Activated naive CD8-positive, alpha-beta T cell (primary cell): Measurements from ENCODE around the gene GSDMA.

Experiments used
- H3K27ac Mint-ChIP-seq: one replicate; pipeline ENCODE4 v1.8.0; 2021; ENCODE audit warnings: mixed read lengths
- H3K27me3 Mint-ChIP-seq: one replicate; pipeline ENCODE4 v1.8.0; 2021; ENCODE audit warnings: mixed read lengths
- H3K36me3 Mint-ChIP-seq: one replicate; pipeline ENCODE4 v1.8.0; 2021; ENCODE audit warnings: mixed read lengths
- H3K4me1 Mint-ChIP-seq: one replicate; pipeline ENCODE4 v1.8.0; 2021; ENCODE audit warnings: low read depth, mixed read lengths
- H3K4me3 Mint-ChIP-seq: one replicate; pipeline ENCODE4 v1.8.0; 2021; ENCODE audit warnings: mild to moderate bottlenecking, mixed read lengths
- H3K9me3 Mint-ChIP-seq: one replicate; pipeline ENCODE4 v1.8.0; 2021; ENCODE audit warnings: low read depth, mixed read lengths

Gene GSDMA, protein sequence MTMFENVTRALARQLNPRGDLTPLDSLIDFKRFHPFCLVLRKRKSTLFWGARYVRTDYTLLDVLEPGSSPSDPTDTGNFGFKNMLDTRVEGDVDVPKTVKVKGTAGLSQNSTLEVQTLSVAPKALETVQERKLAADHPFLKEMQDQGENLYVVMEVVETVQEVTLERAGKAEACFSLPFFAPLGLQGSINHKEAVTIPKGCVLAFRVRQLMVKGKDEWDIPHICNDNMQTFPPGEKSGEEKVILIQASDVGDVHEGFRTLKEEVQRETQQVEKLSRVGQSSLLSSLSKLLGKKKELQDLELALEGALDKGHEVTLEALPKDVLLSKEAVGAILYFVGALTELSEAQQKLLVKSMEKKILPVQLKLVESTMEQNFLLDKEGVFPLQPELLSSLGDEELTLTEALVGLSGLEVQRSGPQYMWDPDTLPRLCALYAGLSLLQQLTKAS

DNA sequence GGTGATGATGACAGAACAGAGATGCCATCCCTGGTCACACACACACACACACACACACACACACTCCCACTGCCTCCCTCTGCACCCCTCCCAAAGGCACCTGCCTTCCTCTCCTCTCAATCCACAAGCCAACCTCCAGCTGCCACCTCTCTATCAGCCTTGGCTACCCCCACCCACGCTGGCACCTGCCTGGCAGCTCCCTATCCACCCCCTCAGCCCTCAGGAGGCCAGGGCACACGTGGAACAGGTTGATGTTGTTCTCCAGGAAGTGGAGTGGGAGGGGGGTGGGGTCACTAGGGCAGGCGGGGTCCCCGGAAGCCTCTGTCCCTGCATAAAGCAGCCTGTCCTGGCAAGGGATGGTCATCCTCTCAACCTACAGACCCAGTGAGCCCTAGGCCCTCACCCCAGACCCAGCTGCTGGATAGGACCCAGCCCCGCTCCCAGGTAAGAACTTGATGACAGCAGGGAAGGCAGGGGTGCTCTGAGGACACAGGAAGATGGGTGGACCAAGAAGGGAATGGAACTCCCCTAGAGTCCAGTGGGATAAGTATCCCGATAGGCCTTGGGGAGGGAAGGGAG, at the start of gene GSDMA:
TSS of gene GSDMA (plus strand) at position 363 of the 579 bp plus-strand sequence. CDS start 2,684 bp downstream, outside the sequence.
- no peaks in the 10 kb centered on the region for H3K9me3 Mint-ChIP-seq
- peaks cover 31% of the 10 kb centered on the region for H3K4me1 Mint-ChIP-seq
- peak within 1 kb of the TSS; percentile 66 for H3K27ac Mint-ChIP-seq
- no peaks in the 10 kb centered on the region for H3K36me3 Mint-ChIP-seq
- H3K4me3 Mint-ChIP-seq: peak within 1 kb of the TSS; percentile 46
- no peaks in the 10 kb centered on the region for H3K27me3 Mint-ChIP-seq

DNA sequence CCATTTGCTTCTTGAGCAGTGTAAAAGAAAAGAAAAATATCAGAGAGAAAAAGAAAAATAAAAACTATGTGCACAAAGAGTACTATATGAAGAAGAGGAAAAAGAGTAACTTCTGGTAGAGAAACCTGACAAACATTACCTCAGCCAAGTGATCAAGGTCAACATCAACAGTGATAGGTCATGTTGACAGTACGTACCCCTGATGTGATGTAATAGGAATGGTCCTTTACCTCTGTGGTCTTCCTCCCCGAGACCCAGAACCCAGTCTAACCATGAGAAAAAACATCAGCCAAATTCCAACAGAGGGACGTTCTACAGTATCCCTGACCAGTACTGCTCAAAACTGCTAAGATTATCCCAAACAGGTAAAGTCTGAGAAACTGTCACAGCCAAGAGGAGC, 48.8 kb upstream of the GSDMA start:
- Mint-ChIP-seq H3K27ac (peak overlapping the region; percentile 68), H3K9me3 (no peaks in the 10 kb centered on the region), H3K36me3 (peaks cover 18% of the 10 kb centered on the region), H3K4me3 (no peak overlapping the region), H3K4me1 (peaks cover 24% of the 10 kb centered on the region), H3K27me3 (no peaks in the 10 kb centered on the region)

DNA sequence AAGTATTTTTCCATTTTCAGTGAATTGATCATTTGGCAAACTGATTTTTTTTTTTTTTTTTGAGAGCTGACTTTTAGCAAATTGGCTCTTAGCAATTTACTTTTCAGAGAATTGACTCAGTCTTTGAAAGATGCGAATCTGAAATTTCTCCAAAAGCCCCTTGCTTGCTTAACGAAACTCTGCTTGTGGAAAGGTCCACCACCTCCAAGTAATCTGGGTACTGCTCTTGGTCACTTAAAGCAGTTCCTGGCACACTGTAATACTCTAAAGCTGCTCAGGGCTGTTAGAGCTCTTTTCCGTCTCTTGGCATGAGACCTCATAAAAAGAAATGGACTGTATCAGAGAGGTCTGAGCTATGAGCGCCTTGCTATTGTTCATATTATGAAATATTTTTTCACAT, 47.2 kb upstream of the GSDMA start:
- Mint-ChIP-seq H3K36me3 (peaks cover 18% of the 10 kb centered on the region), H3K27me3 (no peaks in the 10 kb centered on the region), H3K4me3 (no peak overlapping the region), H3K4me1 (peaks cover 36% of the 10 kb centered on the region), H3K9me3 (no peaks in the 10 kb centered on the region), H3K27ac (peak overlapping the region; percentile 16)

DNA sequence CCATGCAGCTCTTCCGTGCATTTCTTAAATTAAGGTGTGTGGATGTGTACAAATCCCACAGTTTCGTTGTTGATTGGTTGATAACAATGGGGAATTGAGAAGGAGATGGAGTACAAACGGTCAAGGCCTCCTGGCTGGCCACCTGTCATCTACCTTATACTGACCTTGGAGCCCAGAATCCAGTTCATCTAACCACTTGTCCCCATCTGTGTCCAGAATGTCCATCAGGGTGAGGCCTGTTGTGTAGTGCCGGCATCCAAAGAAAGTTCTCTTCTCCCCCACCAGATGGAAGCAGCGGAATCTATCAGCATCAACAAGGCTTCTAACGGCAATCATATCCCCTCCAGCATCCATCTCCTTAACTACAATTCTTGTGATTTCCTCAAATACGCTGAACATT, 45.9 kb upstream of the GSDMA start:
- Mint-ChIP-seq H3K27me3 (no peaks in the 10 kb centered on the region), H3K4me1 (peaks cover 49% of the 10 kb centered on the region), H3K4me3 (peak overlapping the region; percentile 5), H3K36me3 (peaks cover 16% of the 10 kb centered on the region), H3K27ac (peak overlapping the region; percentile 34), H3K9me3 (no peaks in the 10 kb centered on the region)

DNA sequence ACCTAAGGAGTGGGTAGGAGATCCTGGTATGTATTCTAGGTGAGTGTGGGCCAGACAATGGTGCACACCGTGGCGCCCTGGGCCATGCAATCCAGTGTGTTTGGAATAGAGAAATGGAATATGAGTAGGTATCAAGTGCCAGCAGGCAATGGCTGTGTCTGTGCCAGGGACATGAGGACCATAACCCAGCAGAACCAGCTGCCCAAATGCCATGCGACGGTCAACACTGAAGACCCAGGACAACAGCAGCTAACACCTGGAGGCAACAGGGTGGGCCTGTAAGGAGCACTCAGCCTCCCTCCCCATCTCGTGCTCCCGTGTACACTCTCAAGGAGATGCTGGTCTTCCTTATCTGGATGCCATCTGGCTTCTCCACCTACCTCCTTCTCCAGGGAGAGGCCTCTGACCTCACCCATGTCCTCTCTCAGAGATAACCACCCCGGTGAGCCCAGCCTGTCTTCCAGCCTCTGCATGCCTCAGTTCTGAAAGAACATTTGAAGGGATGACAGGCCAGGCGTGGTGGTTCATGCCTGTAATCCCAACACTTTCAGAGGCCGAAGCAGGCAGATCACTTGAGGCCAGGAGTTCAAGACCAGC, 43.6 kb upstream of the GSDMA start:
- Mint-ChIP-seq H3K9me3 (no peaks in the 10 kb centered on the region), H3K4me1 (peaks cover 69% of the 10 kb centered on the region), H3K4me3 (no peak overlapping the region), H3K27ac (peak overlapping the region; percentile 78), H3K27me3 (no peaks in the 10 kb centered on the region), H3K36me3 (peaks cover 14% of the 10 kb centered on the region)

DNA sequence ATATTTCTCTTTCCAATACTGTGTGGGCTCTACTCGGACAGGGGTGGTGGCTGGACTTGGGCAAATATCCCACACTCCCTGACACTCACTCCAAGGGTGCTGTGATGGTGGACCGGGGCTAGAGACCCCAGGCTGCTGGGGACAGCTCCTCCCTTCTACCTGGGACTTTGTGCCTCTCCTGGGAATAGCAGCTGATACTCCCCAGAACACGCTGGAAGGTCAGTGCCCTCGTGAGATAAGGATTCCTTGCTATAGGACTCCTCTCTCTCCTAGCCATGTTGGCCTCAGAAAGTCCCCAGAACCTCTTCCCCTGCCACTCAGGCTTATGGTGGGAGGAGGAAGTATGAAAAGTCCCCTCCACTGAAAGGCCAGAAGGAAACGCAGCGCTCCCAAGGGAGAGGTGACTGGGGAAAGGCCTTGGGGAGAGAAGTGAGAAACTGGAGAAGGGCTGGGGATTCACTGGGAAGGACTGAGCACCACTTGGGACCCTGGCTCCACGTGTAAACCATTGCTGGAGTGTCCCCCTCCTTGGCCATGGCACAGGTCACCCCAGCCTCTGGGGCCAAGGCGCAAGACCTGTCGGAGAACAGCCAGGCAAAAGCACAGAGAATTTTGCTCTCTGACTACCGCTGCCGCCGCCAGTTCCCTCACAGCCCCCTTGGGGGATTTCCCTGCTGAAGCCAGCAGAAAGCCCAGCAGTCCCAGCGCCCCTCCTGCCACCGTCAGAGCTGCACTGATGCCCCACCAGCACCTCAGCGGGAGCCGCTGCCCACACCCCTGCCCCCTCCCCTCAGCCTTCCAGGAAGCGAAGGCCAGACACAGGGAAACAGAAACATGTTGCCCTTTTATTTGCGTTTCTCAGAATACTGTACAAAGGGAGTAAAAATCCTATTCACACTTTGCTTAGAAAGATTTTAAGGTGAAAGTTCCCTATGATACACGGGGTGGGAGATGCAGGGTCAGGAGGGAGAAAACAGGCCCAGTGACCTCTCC, 42.3 kb upstream of the GSDMA start:
- H3K4me1 Mint-ChIP-seq: peaks cover 82% of the 10 kb centered on the region
- H3K9me3 Mint-ChIP-seq: no peaks in the 10 kb centered on the region
- peak overlapping the region; percentile 71 for H3K4me3 Mint-ChIP-seq
- H3K27me3 Mint-ChIP-seq: no peaks in the 10 kb centered on the region
- H3K27ac Mint-ChIP-seq: peak overlapping the region; percentile 98
- H3K36me3 Mint-ChIP-seq: peaks cover 14% of the 10 kb centered on the region

DNA sequence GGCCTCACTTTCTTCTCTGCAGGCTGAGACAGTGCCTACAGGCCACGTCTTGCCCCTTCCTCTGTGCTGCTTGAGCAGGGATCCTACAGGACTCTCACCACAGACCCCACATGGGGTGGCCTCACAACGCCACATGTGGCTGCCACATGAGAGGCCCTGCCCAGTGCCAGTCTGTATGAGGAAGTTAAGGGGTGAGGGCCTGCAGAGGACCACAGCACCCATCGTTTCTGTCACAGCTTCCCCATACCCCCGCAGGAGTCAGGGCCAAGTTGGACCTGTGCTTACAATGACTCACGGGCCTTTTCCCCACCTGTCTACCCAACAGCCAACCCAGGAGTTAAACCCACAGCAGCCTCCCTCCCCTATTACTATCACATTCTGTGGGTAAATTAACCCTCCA, 41.5 kb upstream of the GSDMA start:
- peak overlapping the region; percentile 71 for H3K4me3 Mint-ChIP-seq

DNA sequence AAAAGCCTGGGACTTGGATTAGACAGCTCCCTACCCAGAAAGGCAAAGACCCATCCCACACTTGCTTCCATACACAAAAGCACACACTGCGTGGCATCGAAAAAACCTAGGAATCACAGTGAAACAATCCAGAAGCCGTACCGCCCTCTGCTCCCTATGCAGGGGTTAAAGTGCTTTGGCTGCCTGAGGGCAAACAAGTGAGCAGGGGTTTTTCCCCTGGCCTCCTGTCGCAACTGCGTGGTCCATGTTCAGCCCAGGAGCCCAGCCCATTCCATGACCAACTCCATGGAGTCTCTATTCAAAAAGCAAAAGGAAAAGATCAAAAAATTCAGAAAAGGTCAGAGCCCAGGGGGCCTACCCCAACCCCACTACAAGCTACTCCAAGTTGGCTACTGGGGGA, 40.8 kb upstream of the GSDMA start:
- peaks cover 11% of the 10 kb centered on the region for H3K36me3 Mint-ChIP-seq
- H3K9me3 Mint-ChIP-seq: no peaks in the 10 kb centered on the region
- no peaks in the 10 kb centered on the region for H3K27me3 Mint-ChIP-seq
- peak overlapping the region; percentile 71 for H3K4me3 Mint-ChIP-seq
- peaks cover 84% of the 10 kb centered on the region for H3K4me1 Mint-ChIP-seq
- peak overlapping the region; percentile 98 for H3K27ac Mint-ChIP-seq

More for the DNA sequence above, 41.5 kb upstream of the GSDMA start:
- Mint-ChIP-seq H3K9me3 (no peaks in the 10 kb centered on the region), H3K27ac (peak overlapping the region; percentile 98), H3K4me1 (peaks cover 86% of the 10 kb centered on the region), H3K27me3 (no peaks in the 10 kb centered on the region), H3K36me3 (peaks cover 14% of the 10 kb centered on the region)

DNA sequence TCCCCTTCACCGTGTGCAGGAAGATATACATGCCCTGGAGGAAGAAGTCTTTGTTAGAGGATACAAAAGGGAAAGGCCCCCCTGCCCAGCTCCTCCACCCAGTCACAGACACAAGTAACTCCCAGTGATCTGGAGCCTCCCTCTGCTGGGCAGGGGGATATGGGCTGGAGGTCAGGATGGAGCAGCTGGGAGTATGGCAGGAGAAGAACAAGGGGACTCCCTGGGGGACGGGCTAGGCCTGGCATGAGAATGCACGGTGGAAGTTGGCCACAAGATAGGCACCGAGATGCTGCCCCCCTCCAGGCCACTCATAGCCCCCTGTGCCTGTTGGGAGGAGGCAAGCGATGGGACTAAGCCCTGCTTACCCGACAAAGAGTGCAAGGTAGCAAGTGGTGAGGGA, 39.6 kb upstream of the GSDMA start:
- H3K4me1 Mint-ChIP-seq: peaks cover 82% of the 10 kb centered on the region
- H3K4me3 Mint-ChIP-seq: peak overlapping the region; percentile 95
- no peaks in the 10 kb centered on the region for H3K27me3 Mint-ChIP-seq
- peak overlapping the region; percentile 98 for H3K27ac Mint-ChIP-seq
- H3K9me3 Mint-ChIP-seq: no peaks in the 10 kb centered on the region
- peaks cover 4% of the 10 kb centered on the region for H3K36me3 Mint-ChIP-seq

DNA sequence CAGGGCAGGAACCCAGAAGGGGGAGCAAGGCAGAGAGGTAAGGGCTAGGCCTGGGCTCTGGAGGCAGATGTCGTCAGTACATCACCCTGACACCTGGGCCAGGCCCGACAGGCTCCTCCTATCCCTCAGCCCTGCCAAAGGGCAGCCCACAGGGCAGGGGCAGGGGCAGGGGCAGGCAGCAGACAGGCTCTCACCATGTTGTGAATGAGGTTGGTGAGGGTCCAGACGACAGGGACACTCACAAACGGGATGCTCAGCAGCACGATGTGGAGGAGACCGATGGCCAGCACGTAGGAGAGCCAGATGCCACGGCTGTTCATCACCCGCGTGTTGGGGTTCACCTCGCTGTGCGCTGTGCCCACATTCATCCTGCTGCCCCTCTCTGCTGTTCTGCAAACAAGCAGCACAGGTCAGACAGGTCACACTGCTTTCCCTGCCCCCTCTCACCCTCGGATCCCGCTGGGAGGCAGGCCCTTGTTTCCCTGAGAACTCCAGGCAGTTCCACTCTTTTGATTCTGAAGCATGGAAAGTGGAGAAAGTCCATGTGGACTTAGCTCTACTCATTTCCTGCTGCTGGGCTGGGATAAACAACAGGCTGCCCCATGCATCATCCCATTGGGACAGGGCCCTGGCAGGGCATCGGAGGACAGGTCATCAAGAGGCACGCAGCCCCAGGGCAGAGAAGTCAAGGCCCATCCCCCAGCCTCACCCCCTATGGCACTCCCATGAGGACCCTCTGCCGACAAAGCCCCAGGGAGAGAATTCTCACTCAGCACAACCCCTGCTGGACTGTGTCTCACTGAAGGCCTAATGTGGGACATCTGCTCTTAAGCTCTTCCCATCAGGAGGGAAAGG, 38.7 kb upstream of the GSDMA start:
- peaks cover 4% of the 10 kb centered on the region for H3K36me3 Mint-ChIP-seq
- H3K27ac Mint-ChIP-seq: peak overlapping the region; percentile 98

DNA sequence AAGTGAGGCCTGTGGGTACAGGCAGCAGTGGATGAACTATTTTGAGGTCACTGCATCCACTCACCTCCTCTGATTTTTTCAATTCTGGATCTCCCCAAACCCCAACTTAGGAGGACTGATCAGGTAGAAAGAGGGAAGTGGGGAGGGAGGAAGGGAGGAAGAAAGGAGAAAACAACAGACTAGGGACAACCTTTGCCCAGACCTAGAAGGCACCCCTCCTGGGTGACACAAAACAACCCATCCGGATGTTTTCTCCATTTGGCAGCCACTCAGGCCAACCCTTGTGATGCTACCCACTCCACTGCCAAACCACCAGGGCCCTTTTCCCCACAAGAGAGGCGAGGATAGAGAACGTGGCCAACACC, 38.1 kb upstream of the GSDMA start:
- H3K36me3 Mint-ChIP-seq: peaks cover 4% of the 10 kb centered on the region
- peak overlapping the region; percentile 98 for H3K27ac Mint-ChIP-seq
- H3K4me1 Mint-ChIP-seq: peaks cover 80% of the 10 kb centered on the region
- peak overlapping the region; percentile 95 for H3K4me3 Mint-ChIP-seq
- no peaks in the 10 kb centered on the region for H3K9me3 Mint-ChIP-seq
- no peaks in the 10 kb centered on the region for H3K27me3 Mint-ChIP-seq

More for the DNA sequence above, 38.7 kb upstream of the GSDMA start:
- peak overlapping the region; percentile 95 for H3K4me3 Mint-ChIP-seq
- H3K4me1 Mint-ChIP-seq: peaks cover 79% of the 10 kb centered on the region
- H3K27me3 Mint-ChIP-seq: no peaks in the 10 kb centered on the region
- no peaks in the 10 kb centered on the region for H3K9me3 Mint-ChIP-seq

DNA sequence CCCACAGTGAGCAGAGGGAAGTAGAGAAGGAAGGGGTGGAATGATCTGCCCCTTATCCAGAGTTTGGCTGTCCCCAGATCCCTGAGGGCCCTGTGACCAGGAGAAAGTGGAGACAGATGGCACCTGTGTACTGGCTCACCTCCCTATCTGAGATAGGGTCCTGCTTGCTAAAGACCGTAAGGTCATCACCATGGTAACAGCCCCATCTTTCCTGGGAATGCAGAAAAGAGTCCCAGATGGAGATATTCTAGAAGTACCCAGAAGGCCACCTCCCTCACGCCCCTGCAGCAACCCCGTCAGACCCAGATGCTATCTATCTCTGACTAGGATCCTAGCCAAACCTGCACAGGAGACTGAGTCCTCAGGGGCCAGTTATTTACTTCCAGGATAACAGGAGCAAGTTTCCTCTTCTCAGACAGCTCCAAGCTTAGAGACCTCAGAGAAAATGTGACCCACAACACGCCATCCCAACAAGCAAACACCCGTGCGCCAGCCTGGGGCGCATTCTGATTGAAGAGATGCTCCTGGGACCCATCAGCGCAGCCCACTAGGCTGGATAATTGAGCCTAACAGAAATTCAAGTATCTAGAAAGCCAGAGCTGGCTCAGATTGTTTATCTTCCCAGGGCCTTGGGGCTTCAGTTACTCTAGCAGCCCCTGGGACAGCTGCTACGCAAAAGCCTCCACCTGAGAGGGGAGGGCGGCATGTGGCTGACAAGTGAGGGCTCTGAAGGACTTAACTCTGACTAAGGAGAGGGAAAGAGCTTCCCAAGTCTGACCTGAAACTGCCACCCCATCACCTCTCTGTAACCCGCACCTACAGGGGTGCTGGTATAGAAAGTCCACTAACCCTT, 37.3 kb upstream of the GSDMA start:
- H3K4me3 Mint-ChIP-seq: peak overlapping the region; percentile 95
- H3K9me3 Mint-ChIP-seq: no peaks in the 10 kb centered on the region
- peaks cover 4% of the 10 kb centered on the region for H3K36me3 Mint-ChIP-seq
- H3K4me1 Mint-ChIP-seq: peaks cover 74% of the 10 kb centered on the region
- H3K27me3 Mint-ChIP-seq: no peaks in the 10 kb centered on the region
- peak overlapping the region; percentile 98 for H3K27ac Mint-ChIP-seq

DNA sequence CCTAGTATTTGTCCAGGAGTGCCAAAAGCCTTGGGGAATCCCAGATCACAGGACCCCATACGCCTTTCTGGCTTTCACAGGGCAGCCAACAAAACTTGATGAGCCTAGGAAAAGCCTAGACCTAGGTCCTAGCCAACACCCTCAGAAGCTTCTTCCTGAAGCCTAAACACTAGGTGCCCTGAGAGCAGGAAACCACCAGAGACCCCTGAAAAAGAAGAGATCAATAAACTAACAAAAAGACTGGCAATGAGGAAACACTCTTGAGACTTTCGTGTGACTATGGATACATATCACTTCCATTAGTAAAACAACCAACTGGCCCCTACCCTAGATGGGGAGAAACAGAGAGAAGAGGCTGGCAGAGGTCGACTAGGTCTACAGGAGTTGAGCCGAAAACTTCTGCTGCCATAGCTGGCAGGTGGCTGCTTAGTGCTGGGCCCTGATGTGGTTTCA, 36.6 kb upstream of the GSDMA start:
- H3K27me3 Mint-ChIP-seq: no peaks in the 10 kb centered on the region
- H3K9me3 Mint-ChIP-seq: no peaks in the 10 kb centered on the region
- peaks cover 67% of the 10 kb centered on the region for H3K4me1 Mint-ChIP-seq
- peak overlapping the region; percentile 98 for H3K27ac Mint-ChIP-seq
- peak overlapping the region; percentile 95 for H3K4me3 Mint-ChIP-seq
- peaks cover 4% of the 10 kb centered on the region for H3K36me3 Mint-ChIP-seq
